Breast epithelium (tissue), 4 donors: Measurements from ENCODE around the gene POP7. TPM values are rescaled to one million over a fixed set of nuclear protein-coding genes. Genes with fewer than 3 reads are reported as not detected.

Experiments
- DNase-seq, 2 donors: peaks; one replicate each; pipeline ENCODE4 v3.0.0-alpha.2; 2019; ENCODE audit warnings: low spot score in 2 of 2
- H3K27ac ChIP-seq, 2 donors: fragments of 200-600 bp; sonication (generic) in 1 of 2; one replicate each; pipeline ENCODE4 v1.5.1; 2016 to 2019; ENCODE audit warnings: mild to moderate bottlenecking in 1 of 2
- H3K27me3 ChIP-seq, 2 donors: fragments of 200-600 bp; sonication (generic) in 1 of 2; one replicate each; pipeline versions ENCODE4 v1.5.1 to v1.6.0; 2017 to 2019; ENCODE audit warnings: control low read depth in 1 of 2, mild to moderate bottlenecking in 1 of 2
- H3K36me3 ChIP-seq: fragments of 200-600 bp; one replicate; pipeline ENCODE4 v1.5.1; 2019
- H3K4me1 ChIP-seq, 2 donors: fragments of 200-600 bp; sonication (generic); one replicate each; pipeline ENCODE4 v1.5.1; 2016 to 2019; ENCODE audit warnings: control low read depth in 1 of 2
- H3K4me3 ChIP-seq, 3 donors: fragments of 200-600 bp; sonication (generic); 1 replicate in 2 of 3; 2 replicates in 1 of 3; pipeline ENCODE4 v1.5.1; 2016 to 2019; ENCODE audit warnings: mild to moderate bottlenecking in 3 of 3, moderate library complexity in 2 of 3
- H3K9me3 ChIP-seq, 2 donors: fragments of 200-600 bp; sonication (generic) in 1 of 2; one replicate each; pipeline ENCODE4 v1.5.1; 2016 to 2019; ENCODE audit warnings: control low read depth in 1 of 2
- POLR2A ChIP-seq: fragments of 450-650 bp; IDR thresholded peaks from one replicate; pipeline ENCODE4 v1.6.1; 2016; ENCODE audit warnings: antibody characterized with exemption, mild to moderate bottlenecking, moderate library complexity
- POLR2AphosphoS5 ChIP-seq, 3 donors: sonication (generic); formaldehyde crosslinking; IDR thresholded peaks; one replicate each; pipeline ENCODE4 v1.6.1; 2017; ENCODE audit warnings: antibody characterized with exemption in 3 of 3
- intact Hi-C: fragments of 100-400 bp; cut with DNase I; formaldehyde crosslinking; loops from one replicate; pipeline ENCODE4 v1.15.1; 2023; ENCODE audit warnings: low total_unique reads
- total RNA-seq, 3 donors: library from RNA; depleted of rRNA; stranded (reverse); fragments of >200 nt; gene quantifications; one replicate each; pipeline ENCODE4 v1.1.0, GENCODE V29; 2016
- TF ChIP-seq, protein P1 (sequence below), 3 donors: fragments of 450-650 bp; IDR thresholded peaks; one replicate each; pipeline ENCODE4 v1.5.1; 2016 to 2017; ENCODE audit warnings: antibody characterized with exemption in 3 of 3, mild to moderate bottlenecking in 3 of 3, moderate library complexity in 3 of 3

POP7 gene
- total RNA-seq, 3 donors from 2014 or later: 25.8 to 28.2 (median 27.4) TPM

- H3K4me1 ChIP-seq: peaks cover 4 to 14% of the 10 kb centered on the region in 2 donors
- DNase-seq: no peak
- intact Hi-C loops: loop anchor here (5.0 to 10.0 kb wide), 2 partner anchors 115 to 212 kb away; partner anchors contain the start of genes SAP25 and TSC22D4
- no peak overlapping the region for H3K4me3 ChIP-seq
- no peaks in the 10 kb centered on the region for H3K27me3 ChIP-seq
- no peaks in the 10 kb centered on the region for H3K9me3 ChIP-seq
- peak overlapping the region in 1 of 2 donors; percentile 2 for H3K27ac ChIP-seq
- TF ChIP-seq, protein P1, sequence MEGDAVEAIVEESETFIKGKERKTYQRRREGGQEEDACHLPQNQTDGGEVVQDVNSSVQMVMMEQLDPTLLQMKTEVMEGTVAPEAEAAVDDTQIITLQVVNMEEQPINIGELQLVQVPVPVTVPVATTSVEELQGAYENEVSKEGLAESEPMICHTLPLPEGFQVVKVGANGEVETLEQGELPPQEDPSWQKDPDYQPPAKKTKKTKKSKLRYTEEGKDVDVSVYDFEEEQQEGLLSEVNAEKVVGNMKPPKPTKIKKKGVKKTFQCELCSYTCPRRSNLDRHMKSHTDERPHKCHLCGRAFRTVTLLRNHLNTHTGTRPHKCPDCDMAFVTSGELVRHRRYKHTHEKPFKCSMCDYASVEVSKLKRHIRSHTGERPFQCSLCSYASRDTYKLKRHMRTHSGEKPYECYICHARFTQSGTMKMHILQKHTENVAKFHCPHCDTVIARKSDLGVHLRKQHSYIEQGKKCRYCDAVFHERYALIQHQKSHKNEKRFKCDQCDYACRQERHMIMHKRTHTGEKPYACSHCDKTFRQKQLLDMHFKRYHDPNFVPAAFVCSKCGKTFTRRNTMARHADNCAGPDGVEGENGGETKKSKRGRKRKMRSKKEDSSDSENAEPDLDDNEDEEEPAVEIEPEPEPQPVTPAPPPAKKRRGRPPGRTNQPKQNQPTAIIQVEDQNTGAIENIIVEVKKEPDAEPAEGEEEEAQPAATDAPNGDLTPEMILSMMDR (IDR thresholded peaks at IDR 0.05): no peak
- TF ChIP-seq POLR2A (no peak), POLR2AphosphoS5 (IDR thresholded peaks at IDR 0.05) (no peak)
- peaks cover 9% of the 10 kb centered on the region for H3K36me3 ChIP-seq
Measured at GRCh38 chr7:100689230-100690135, 16.4 kb upstream of the POP7 start.

GRCh38 chr7:100691676-100692577 is 14.0 kb upstream of the POP7 start:
- intact Hi-C loops: no loop called here
- DNase-seq: peak; percentile 68 to 77
- Histone ChIP-seq H3K27me3 (no peaks in the 10 kb centered on the region), H3K4me1 (peaks cover 4 to 14% of the 10 kb centered on the region in 2 donors), H3K36me3 (peaks cover 4% of the 10 kb centered on the region), H3K4me3 (peak overlapping the region; percentile 95 to 100 (median 95)), H3K9me3 (no peaks in the 10 kb centered on the region), H3K27ac (peak overlapping the region; percentile 21 to 93)
- TF ChIP-seq POLR2A: no peak
- TF ChIP-seq, protein P1 (IDR thresholded peaks at IDR 0.05): peak; percentile 72 to 93 (median 83)

DNA sequence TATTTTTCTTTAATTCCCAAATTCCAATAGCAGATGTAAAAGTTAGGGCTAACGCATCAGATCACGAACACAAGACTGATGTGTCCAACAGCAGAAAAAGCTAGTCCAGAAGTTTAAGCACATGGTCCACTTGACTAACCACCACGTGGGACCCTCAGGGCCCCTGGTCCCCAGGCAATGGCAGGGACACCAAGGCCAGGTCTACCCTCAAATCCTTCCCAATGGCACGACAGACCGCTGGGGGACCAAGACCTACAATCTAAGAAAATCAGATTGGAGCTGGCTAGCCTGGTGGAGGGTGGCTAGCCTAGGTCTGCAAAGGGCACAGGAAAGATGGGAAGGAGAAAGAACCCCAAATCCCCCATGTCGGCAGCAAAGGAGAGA is 13.4 kb upstream of the POP7 start:
- TF ChIP-seq POLR2A: no peak
- TF ChIP-seq POLR2AphosphoS5 (IDR thresholded peaks at IDR 0.05): no peak
- TF ChIP-seq, protein P1 (IDR thresholded peaks at IDR 0.05): no peak
- intact Hi-C loops: no loop called here
- Histone ChIP-seq H3K27ac (peak overlapping the region; percentile 93 to 97), H3K36me3 (no peaks in the 10 kb centered on the region), H3K4me1 (peaks cover 4 to 14% of the 10 kb centered on the region in 2 donors), H3K4me3 (peak overlapping the region; percentile 95 to 100 (median 95)), H3K9me3 (no peaks in the 10 kb centered on the region), H3K27me3 (no peaks in the 10 kb centered on the region)
- no peak for DNase-seq

DNA sequence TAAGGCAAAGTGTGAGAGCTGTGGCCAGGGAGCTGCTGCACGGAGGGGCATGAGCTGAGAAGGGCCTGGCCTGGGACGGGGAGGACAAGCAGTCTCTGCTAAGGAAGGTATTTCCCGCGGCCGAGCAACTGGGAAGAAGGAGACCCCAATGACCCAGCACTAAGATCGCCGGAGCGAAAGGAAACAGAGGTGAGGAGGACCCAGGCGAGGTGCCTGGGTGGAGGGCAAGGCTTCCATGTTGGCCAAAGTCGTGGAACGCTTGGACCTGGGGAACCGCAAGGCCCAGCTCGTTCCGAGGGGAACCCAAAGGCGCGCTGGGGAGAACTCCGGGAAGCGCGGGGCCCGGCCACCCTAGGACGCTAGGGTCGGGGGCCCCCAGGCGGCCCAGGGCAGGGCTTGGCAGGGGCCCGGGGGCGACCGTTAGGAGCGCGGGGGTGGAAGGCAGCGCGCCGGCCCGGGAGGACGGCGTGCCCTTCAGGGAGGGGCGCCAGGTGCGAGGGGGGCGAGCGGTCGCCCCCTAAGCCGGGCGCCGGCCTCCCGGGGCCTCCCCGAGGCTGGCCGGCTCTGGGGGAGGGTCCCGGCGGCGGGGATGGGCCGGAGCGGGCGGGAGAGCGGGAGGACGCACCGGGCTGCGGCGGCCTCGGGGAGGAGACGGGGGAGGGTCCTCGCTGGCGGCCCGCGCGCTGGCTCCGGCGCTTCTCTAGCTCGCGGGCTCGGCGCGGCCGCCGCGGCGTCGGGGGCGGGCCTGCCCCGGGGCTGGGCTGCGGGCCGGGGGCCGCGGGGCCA is 12.4 kb upstream of the POP7 start:
- H3K4me1 ChIP-seq: peaks cover 4 to 14% of the 10 kb centered on the region in 2 donors
- H3K36me3 ChIP-seq: no peaks in the 10 kb centered on the region
- H3K27me3 ChIP-seq: no peaks in the 10 kb centered on the region
- peak in 1 of 2 donors; percentile 50 for DNase-seq
- intact Hi-C loops: no loop called here
- H3K9me3 ChIP-seq: no peaks in the 10 kb centered on the region
- H3K4me3 ChIP-seq: peak overlapping the region; percentile 95 to 100 (median 95)
- TF ChIP-seq, protein P1 (IDR thresholded peaks at IDR 0.05): no peak
- no peak for TF ChIP-seq POLR2AphosphoS5 (IDR thresholded peaks at IDR 0.05)
- no peak for TF ChIP-seq POLR2A
- H3K27ac ChIP-seq: peak overlapping the region; percentile 93 to 97
